TTC549 (cell line): ENCODE measurements around the gene NDFIP2.

ENCODE experiments used
- FAIRE-seq: peaks from 2 replicates; lab custom pipeline; 2012; peaks lifted over from hg19 to GRCh38; lab: Jason Lieb, UNC

Gene NDFIP2

GRCh38 chr13:79497064-79497463 is 16.1 kb downstream of the NDFIP2 start:
- FAIRE-seq = no peak

GRCh38 chr13:79497852-79498251 is 16.9 kb downstream of the NDFIP2 start:
- no peak for FAIRE-seq

GRCh38 chr13:79500829-79501228 is 19.9 kb downstream of the NDFIP2 start:
- no peak for FAIRE-seq

- FAIRE-seq = no peak
Measured at GRCh38 chr13:79501538-79502232, 20.7 kb downstream of the NDFIP2 start.

GRCh38 chr13:79502859-79503468 is 22.0 kb downstream of the NDFIP2 start:
- FAIRE-seq = no peak

- FAIRE-seq = no peak
Measured at GRCh38 chr13:79503473-79504017, 22.6 kb downstream of the NDFIP2 start.

GRCh38 chr13:79508224-79508961 is 27.4 kb downstream of the NDFIP2 start:
- FAIRE-seq = no peak

GRCh38 chr13:79511611-79512010 is 30.7 kb downstream of the NDFIP2 start:
- no peak for FAIRE-seq

GRCh38 chr13:79512950-79513349 is 32.0 kb downstream of the NDFIP2 start:
- no peak for FAIRE-seq

GRCh38 chr13:79516595-79516994 is 35.6 kb downstream of the NDFIP2 start:
- FAIRE-seq = no peak

- FAIRE-seq = no peak
Measured at GRCh38 chr13:79519255-79519654, 38.3 kb downstream of the NDFIP2 start.

GRCh38 chr13:79522583-79522982 is 41.6 kb downstream of the NDFIP2 start:
- FAIRE-seq = no peak

GRCh38 chr13:79525064-79525857 is 44.3 kb downstream of the NDFIP2 start:
- FAIRE-seq = no peak

- no peak for FAIRE-seq
Measured at GRCh38 chr13:79527698-79528097, 46.7 kb downstream of the NDFIP2 start.

GRCh38 chr13:79528356-79528755 is 47.4 kb downstream of the NDFIP2 start:
- FAIRE-seq = no peak

GRCh38 chr13:79528759-79529191 is 47.8 kb downstream of the NDFIP2 start:
- no peak for FAIRE-seq

GRCh38 chr13:79529817-79530216 is 48.9 kb downstream of the NDFIP2 start:
- FAIRE-seq = no peak

- no peak for FAIRE-seq
Measured at GRCh38 chr13:79530270-79530669, 49.3 kb downstream of the NDFIP2 start.

GRCh38 chr13:79531542-79532254 is 50.7 kb downstream of the NDFIP2 start:
- no peak for FAIRE-seq

GRCh38 chr13:79532576-79532975 is 51.6 kb downstream of the NDFIP2 start:
- FAIRE-seq = no peak

GRCh38 chr13:79533781-79534400 is 52.9 kb downstream of the NDFIP2 start:
- FAIRE-seq = no peak
